Activated CD8-positive, alpha-beta memory T cell treated with anti-CD3 and anti-CD28 coated beads, Interleukin-2, amount 50 U/mL, for 4 hours (primary cell): Measurements from ENCODE around the gene IHH.
A peak's percentile ranks its signal among the peaks of the same experiment; 100 is the strongest.

Experiments used
- DNase-seq: peaks from one replicate; pipeline ENCODE4 v3.0.0-alpha.2; 2020

The IHH gene

DNA sequence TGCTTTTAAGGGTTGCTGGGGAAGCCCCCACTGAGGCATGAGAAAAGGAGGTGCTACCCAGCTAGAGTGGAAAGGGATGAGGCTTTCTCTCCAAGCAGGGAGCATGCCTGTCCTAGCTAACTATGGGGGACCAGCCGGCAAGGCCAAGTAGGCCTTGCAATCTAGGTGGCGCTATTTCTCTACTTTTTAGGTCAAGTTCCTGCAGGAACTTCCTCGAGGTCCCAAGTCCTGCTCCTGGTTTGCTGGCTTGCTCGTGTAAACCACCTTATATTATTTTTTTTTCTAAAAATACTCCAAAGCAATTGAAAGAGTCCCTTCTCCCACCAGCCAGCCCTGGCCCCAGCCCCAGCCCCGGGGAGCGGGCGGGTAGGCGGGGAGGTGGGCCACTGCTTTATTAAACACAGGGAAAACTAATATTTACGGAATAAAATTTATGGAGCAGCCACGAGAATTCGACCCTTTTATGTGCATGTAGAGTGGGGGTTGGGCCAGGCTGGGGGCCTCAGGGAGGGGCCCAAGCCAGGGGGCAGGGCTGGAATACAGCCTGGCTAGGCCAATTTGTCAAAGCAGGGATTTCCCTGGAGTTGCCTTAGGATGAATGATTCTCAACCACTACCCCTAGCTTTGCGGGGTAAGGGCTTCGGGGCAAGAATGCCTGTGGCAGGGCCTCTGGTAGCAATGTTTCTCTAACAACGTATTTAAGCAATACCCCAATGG is 12.8 kb upstream of the IHH start:
- no peak for DNase-seq

DNA sequence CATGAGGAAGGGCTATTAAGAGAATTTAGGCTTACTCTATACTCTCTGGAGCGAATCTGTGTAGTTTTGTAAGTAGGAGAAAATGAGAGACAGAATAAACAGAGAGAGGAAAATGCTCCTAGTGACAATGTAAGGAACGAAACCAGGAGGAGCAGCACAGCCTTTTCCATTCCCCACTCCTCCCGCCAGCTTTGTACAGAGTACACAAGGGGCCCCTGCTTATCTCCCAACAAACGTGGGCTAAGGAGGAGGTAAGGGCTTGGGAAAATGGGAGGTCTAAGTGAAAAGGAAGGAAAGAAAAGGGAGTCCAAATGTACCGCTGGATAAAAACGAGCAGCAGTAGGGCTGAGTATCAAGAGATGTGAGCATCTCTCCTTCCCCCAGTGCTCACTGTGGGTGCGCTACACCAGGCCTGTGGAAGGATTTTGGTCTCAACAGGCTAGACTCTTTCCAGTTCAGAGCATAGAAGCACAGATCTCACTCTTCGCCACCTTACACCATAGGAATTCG is 12.1 kb upstream of the IHH start:
- no peak for DNase-seq

DNA sequence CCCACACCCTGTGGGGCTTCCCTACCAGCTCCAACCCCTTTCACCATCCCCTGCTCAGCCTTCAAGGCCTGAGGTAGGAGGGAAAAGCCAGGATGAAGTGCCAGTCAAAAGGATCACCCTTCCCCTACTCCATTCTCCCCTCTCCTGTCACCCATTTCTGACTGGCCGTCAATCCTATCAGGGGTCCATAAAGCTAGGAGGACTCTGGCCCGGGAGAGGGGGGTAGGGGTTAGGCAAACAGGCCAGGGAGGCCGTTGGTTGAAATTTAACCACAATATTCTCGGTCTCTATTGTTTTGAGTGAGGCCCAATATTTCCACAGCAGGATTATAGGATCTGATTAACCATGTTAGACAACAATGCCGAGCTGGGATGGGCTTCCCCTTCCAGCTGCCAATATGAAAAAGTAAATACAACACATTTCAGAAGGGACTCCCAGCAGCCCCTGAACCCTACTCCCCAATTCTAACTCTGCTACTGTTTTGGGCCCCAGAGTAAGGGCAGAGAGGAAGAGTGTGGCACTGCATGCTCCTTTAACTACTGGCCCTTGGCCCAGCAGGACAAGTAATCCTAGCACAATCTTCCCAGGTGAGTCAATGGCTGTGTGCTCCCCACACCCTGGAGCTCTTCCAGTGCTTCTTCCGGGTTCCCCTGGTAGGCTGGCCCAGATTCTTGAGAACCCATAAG is 10.6 kb upstream of the IHH start:
- DNase-seq = no peak

DNA sequence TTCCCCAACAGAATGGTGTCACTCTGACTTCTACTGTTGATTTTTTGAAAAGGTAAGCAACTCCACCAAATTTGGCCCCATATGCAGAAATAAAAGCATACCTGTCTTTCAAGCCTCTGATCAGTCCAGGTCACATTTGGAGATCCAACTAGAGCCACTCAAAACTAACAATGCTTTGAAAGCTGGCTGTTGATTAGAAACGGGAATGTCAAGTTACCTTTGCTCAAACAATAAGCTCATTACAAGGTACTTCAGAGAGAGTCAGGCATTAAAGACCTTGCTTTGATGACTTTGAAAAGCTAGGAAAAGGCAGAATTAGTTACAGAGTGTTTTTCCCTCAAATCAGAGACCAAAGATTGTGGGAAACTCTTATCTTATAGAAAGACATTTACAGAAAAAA is 4.8 kb upstream of the IHH start:
- DNase-seq = no peak

DNA sequence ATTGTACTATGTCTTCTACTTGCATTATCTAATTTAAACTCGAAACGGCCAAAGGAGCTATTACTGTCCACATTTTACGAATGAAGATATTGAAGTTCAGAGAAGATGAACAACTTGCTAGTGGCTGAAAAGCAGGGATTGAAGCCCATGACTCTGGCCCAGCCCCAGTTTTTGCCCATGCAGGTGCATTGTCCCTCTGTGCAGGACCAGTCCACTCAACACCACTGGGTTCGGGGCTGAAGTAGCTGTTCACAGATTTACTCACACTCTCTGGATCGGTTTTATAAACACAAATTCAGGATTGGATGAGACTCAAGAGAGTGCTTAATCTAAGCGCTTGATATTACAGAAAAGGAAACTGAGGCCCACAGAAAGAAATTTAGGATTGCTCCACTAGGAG is 1.4 kb upstream of the IHH start:
- DNase-seq = no peak

DNA sequence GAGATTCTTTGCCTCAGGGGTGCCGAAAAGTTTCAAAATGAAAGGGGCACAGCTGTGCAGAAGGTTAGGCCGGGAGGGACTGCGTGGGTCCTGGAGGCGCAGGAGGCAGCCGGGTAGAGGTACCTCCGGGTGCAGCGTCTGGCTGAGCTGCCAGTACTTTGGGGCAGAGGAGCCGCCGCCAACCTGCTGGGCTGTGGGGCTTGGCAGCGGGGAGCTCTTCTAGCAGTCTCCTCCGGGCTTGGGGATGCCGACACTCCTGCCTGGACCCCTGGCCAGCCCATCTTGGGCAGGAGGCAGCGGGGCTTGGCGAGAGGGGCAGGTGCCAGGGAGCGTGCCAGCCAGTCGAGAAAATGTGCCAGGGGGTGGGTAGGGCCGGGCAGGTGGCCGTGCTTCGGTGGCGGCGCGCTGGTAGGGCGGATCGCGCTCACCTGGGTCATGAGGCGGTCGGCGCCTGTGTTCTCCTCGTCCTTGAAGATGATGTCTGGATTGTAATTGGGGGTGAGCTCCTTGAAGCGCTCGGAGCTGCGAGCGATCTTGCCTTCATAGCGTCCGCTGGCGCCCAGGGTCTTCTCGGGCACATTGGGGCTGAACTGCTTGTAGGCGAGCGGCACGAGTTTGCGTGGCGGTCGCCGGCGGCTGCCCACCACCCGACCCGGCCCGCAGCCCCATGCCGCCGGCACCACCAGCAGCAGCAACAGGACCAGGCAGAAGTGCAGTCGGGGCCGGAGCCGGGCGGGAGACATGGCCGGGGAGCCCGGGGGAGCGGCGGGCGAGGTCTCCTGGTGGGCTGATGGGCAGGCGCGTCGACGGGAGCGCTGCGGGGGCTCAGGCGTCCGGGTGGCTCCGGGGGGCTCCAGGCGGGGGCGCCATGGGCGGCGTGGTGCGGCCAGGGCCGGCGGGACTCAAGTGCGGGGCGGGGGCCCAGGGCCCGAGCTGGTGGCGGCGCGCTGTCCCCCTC is 717 bp downstream of the IHH start:
- no peak for DNase-seq

DNA sequence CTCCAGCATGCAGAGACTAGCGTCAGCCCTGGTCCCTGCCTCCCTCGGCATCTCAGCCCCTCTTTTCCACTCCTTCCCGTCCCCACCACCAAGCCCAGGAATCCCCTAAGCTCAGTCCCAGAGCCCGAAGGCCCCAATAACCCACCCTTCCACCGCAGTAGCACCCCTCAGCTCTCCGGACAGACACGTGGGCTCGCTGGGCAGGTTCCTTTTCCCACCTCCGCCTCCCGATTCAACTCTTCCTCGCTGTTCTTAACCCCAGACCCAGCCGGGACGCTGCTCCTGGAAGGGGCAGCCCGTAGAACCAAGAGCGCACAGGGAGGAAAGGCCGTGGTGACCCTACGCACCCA is 1.4 kb downstream of the IHH start:
- DNase-seq = no peak

DNA sequence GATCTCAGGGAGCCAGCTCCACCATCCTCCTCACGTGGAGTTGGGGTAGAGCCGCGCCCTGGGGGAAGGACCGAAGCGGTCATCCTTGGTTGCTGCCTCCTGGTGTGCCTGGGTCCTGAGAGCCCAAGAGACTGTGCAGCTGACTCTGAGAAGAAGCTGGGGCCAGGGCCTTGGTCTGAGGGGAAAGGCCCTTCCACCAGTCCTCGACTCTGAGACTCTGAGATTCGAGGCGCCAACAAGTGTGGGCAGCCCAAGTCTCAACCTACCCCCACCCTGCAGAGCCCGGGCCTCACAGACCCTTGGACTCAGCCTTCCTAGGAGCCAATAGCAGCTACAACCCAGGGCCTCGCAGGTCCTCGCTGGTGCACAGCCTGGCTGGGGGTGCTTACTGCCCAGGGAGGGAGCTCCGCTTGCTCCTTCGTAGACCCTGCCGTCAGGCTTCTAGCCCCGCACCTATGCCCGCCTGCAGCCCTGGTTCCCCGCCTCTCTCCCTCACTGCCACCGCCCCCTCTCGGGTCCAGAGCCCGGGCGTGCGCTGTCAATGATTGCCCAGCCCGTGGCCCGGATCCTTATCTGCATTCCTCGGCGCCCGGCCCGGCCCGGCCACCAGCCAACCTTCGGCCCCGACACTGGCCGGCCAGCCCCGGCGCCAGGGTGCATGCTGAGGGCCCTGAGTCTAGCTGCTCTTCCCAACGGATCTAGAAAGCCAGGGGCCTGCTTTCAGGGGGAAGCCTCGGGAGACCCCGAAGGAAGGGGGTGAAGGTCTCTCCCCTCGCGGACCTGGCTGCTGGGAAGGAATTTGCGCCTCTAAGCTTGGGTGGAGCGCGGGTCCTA is 2.0 kb downstream of the IHH start:
- DNase-seq = no peak

DNA sequence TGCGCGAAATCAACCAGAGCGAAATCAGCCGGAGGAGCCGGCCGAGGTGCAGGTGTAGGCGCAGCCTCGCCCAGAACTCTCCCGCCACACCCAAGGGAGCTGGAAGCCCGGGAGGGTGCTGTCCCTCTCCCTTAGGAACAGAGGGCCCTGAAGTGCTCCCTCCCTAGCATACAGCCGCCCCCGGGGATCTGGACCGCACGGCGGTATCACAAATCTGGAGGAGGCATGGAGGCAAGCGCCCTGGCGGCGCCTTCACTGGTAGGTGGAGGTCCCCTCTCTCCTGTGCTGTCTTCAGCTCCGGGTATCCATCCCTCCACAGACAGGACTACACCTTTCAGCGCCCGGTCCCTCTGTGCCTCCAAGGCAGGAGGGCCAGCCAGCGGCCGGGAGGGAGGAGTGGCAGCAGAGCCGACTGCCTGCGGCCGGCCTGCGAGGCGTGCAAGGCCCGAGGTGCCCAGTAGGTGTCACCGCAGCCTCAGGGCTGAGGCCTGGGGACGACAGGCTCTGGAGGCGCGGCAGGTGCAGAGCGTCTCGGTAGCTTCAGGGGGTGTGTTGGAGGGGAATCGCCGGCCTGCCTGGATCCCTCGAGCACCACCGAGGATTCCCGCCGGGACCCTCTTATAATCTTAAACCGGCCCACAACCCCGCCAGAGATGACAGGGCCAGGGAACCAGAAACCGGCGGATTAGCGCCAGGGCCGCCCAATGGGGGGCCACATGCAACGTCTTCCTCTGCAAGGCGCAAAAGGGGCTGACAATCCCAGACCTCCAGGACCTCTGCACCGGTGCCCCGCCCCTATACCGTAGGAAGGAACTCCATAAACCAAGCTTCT is 2.8 kb downstream of the IHH start:
- DNase-seq = peak; percentile 80

DNA sequence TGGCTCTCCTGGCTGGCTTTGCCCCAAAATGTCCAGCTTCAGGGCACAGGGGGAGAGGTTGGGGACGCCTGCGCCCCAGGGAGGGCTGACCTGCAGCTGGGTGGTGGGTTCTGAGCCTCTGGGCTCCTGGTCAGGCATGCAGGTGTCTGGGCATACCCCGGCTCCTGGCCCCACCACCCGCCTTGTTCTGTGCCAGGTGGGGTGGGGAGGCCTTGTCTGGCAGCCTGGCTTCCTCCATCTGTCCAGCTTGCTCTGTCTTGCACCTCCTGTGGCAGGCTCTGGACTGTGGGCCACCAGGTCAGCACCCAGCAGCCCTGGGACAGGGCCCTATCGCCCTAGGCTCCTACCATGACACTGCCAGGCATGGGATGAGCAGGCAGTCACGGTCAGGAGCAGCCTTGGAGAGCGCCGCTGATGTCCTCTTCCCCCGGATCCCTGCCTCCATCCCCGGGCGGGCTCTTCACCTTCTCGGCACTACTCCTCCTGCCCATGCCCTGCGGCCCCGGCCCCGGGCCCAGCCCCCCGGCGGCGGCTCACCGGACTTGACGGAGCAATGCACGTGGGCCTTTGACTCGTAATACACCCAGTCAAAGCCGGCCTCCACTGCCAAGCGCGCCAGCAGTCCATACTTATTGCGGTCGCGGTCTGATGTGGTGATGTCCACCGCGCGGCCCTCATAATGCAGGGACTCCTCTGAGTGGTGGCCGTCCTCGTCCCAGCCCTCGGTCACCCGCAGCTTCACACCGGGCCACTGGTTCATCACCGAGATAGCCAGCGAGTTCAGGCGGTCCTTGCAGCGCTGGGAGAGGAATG is 3.6 kb downstream of the IHH start:
- no peak for DNase-seq

DNA sequence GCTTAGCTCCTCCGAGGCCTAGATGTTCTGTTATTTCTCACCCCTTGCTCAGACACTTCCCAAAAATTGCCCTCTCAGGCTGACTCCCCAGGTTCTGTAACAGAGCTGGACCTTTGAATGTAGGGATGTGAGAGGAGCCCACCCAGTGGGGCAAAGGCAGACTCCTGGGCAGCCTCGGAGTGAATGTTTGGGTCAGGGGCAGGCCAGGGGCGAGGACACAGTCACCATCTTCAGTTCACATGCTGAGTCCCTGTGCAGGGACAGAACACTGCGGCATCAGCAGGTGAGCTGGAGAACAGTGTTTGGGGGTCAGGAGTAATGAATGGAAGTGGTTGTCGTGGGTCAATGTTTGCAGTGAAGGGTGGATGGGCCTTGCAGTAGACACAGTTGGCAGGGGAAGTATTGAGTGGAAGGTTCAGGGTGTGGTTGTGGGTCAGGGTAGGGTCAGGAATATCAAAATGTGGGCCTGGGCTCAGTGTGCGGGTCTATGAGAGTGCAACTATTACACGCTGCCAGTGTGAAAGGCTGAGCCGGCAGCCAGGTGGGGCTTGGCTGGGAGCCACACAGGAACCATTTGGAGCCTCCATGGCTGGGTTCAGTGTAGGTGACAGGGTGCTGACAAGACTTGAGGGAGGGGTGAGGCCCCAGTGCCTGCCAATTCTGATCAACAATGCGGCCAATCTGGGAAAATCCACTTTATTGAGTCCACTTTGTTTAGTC is 4.4 kb downstream of the IHH start:
- no peak for DNase-seq

DNA sequence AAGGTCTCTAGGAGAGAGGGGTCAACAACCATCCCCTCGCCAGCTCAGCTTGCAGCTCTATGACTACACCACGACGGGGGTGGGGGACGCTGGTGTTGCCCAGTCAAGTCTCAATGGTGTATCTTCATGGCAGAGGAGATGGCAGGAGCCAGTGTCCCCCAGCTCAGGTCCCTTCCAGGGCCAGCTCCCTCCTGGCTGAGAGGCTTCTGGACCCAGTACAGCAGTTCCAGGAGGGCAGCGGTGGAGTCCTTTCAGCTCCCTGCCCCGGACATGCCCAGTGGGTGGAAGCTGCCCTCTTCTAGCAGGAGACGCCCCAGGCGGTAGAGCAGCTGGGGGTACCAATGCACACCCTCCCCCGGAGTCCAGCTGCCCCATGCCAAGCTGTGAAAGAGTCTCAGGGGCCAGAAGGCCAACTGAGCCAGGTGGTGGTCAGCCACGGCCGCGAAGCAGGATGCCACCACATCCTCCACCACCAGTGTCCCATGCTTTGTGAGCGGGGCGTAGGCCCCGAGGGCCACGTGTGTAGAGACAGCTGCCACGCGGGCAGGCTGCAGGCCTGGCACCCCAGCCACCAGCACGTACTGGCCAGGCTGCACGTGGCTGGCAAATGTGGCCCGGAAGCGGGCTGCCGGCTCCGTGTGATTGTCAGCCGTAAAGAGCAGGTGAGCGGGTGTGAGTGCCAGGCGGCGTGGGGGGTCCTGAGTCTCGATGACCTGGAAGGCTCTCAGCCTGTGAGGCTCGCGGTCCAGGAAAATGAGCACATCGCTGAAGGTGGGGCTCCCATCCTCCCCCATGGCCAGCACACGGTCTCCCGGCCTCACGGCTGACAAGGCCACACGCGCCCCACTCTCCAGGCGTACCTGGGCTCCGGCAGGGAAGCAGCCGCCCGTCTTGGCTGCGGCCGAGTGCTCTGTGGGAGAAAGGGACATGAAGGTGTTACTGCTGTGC is 5.5 kb downstream of the IHH start:
- no peak for DNase-seq

DNA sequence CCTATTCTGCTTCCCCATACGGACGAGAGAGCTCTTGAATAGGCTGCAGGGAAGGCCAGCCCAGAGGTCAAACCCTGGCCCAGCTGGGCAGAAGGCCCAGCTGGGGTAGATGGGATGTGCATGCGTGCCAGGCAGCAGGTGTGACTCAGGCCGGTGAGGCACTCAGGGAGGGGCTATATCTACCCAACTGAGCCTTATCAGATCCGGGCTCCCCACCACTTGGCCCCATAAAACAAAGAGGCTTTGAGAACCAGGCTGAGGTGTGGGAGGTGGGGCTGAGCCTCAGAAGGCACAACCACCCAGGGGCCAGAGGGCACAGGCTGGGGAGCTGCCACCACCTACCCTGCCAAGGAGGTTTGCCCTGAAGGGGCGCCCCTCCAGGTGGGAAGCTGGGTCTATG is 11.4 kb downstream of the IHH start:
- no peak for DNase-seq

DNA sequence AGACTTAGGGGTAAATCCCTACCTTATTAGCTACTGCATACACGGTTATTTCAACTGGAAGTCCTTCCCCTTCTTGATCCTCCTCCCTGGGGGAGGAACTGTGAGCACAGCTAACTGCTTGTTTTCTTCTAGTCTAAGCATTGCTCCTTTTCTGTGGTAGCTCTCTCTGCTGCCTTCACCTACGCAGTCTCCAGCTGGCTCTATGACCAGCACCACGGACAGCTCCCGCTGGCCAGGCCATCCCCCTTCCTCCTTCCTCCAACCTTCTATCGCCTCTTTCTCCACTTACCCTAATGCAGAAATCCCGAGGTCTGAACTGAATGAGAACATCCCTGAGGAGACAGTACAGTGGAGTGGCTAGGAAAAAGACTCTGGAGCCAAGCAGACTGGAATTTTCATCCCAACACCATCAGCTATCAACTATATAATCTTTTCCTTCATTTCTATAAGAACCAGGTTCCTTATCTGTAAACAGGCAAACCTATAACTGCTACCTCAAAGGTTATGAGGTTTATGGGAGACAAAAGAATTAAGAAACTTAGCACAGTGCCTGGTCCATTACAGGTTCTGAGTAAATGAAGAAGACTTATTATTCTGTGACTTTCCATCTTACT is 14.7 kb downstream of the IHH start:
- DNase-seq = no peak

DNA sequence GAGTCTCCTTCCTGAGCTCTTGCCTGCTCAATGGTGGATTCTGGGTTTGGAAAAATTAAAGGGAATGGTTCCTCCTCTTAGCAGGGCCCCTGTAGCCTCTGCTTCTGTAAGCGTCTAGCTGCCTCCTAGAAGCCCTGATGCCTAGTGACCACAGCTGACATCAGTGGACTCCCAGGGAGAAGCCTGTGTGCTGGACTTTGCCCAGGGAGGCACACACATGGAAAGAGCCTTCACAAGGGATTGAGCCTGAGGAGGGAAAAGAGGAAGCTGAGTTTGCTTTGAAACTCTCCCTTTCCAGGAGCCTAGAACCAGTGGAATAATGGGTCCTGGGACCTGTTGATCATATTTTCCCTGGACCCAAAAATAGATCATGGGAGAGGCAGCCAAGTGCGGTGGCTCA is 18.0 kb downstream of the IHH start:
- no peak for DNase-seq

DNA sequence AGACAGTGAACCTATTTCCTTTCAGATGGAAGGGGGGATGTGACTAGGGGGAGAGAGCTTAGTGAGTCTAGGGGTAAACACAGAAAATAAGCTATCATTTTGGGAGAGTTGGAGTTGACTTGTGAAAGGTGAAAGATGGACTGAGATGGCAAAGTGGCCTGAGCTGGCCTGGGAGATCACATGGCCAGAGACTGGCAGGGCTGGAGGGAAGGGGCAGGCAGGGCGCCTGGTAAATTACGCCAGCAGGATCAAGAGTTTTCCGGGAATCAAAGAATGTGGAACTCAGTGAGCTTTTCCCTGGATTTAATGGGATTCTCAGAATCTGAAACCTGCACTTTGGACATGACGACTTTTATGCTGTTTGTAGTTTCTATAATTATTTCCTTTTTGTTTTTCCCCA is 18.6 kb downstream of the IHH start:
- DNase-seq = no peak

DNA sequence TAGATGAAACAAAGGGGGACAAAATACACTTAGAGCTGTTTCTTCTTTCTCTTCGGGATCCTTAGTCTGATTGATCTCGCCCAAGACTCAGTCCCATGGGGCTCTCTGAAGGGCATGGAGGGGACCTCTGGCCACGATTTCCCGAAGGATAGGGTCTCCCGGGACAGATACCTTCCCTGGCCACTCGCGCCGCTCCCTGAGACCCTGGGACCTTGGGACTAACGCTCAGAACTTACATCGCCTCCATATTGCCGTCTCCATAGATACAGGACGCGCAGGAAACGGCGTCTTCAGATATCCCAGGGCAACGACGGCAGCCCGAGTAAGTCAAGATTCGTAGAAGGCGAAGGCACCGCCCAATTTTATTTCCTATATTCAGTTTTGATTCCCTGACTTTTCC is 19.5 kb downstream of the IHH start, which contains the start of gene CFAP65:
Gene CFAP65, minus strand, starts transcription at position 265 of the 400 bp plus-strand sequence. CDS start 2,468 bp downstream, outside the sequence.
- no peak for DNase-seq

DNA sequence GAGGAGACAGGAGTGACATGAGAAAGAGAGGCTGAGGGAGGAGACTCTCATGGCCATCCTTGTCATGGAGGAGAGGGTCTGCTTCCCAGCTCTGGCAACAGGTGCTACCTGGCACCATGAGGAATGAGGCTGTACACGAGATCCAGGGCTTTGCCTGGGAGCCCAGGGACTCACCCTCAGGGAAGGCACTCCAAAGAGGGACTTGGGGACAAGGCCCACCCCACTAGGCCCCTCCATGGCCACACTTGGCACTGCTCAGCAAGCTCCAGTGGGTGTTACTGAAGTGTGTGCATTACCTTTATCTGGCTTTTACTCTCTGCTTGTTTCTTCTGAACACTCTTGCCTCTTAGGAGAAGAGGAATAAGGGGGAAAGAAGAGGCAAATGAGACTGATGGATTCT is 22.1 kb downstream of the IHH start:
- DNase-seq = no peak
